ENCODE results near the gene SLC39A2. TPM values are rescaled to one million over a fixed set of nuclear protein-coding genes. Genes with fewer than 3 reads are reported as not detected.

SLC39A2 gene
- total RNA-seq, 1 donor from 2014 or later, result not detected

- no peak overlapping the region for H3K4me3 ChIP-seq (ENCODE audit: low read depth, low read length)
- no peak for DNase-seq (ENCODE audit: low read depth)
- no peak for TF ChIP-seq CTCF (conservative IDR thresholded peaks at IDR 0.05; ENCODE audit: low read depth, low read length)
These were observed 20.3 kb downstream of the SLC39A2 start for GRCh38 chr14:21019366-21019765.

DNA sequence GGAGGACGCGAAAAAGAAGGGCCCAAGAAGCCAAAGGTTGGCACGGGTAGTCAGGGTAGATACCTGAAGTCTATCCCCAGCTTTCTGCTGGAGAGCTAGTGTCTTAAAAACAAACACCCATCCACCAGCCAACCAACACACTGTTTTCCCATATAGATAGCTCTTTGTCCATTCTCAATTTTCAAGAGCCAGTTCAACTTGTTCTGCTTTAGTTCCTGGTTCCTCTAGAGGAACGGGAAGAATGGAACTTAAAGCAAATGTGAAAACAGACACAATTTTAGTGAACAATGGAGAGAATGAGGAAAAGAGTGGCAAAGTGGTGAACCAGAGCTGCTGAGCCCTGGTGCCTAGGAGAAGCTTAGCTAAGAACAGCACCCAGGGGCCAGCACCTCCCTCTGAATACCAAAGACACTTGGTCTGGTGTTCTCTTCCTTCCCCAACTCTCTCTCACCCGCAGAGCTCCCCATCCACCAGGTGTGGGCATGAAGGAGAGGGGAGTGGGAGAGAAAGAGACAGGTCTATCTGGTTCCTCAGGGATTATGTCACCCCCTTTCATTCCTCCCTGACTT lies 22.0 kb downstream of the SLC39A2 start:
- no peak for TF ChIP-seq CTCF (conservative IDR thresholded peaks at IDR 0.05; ENCODE audit: low read depth, low read length)
- no peak for DNase-seq (ENCODE audit: low read depth)
- H3K4me3 ChIP-seq (ENCODE audit: low read depth, low read length), result no peak overlapping the region

DNA sequence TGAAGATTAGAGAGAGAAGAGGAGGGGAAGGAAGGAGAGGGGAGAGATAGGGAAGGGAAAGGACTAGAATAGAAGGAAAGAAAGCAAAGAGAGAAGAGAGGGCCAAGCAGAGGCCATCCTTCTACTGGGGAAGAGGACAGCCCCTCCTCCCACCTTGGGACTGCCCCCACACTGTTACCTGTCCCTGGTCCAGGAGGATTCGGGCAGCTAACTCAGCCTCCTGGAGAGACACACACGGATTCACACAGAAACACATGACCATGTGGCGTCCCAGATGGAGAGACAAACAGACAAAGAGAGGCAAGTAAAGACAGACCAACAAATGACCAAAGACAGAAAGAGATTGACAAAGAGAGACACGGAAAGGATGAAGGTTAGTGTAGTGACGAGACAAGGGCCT lies 23.6 kb downstream of the SLC39A2 start:
- H3K4me3 ChIP-seq (ENCODE audit: low read depth, low read length), result no peak overlapping the region
- DNase-seq (ENCODE audit: low read depth), result no peak
- no peak for TF ChIP-seq CTCF (conservative IDR thresholded peaks at IDR 0.05; ENCODE audit: low read depth, low read length)

DNA sequence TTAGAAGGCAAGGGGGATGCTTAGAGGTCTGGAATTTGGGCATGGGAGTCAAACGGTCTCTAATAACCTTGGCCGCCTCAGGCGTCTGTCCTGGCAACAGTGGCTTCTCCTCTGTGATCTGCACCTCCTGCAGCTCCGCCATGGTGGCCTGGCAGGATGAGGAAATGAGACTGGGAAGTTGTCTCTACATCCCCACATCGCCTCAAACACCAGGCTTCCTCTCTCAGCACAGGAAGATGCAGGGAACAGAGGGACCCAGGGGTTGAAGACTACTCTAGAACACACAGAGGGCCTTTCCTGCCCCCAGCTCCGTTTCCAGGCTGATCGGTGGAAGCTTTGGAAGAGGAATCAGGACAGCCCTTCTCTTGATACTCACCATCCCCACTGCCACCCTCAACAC lies 24.1 kb downstream of the SLC39A2 start:
- DNase-seq (ENCODE audit: low read depth), result no peak
- H3K4me3 ChIP-seq (ENCODE audit: low read depth, low read length), result no peak overlapping the region
- TF ChIP-seq CTCF (conservative IDR thresholded peaks at IDR 0.05; ENCODE audit: low read depth, low read length), result no peak

- no peak for TF ChIP-seq CTCF (conservative IDR thresholded peaks at IDR 0.05; ENCODE audit: low read depth, low read length)
- peak overlapping the region; percentile 51 for H3K4me3 ChIP-seq (ENCODE audit: low read depth, low read length)
These were observed 24.9 kb downstream of the SLC39A2 start for GRCh38 chr14:21023817-21024584.

GRCh38 chr14:21024585-21025370 lies 25.7 kb downstream of the SLC39A2 start, which contains the start of gene NDRG2:
Gene NDRG2, minus strand, starts transcription at chr14:21025061. Its CDS starts 1,746 bp downstream, at chr14:21023315.
- peak within 1 kb of the TSS; percentile 51 for H3K4me3 ChIP-seq (ENCODE audit: low read depth, low read length)
- DNase-seq (ENCODE audit: low read depth), result no peak
- TF ChIP-seq CTCF (conservative IDR thresholded peaks at IDR 0.05; ENCODE audit: low read depth, low read length), result no peak

More at GRCh38 chr14:21023817-21024584, 24.9 kb downstream of the SLC39A2 start:
- DNase-seq (ENCODE audit: low read depth), result no peak

All from epithelial cell of proximal tubule (primary cell).